ENCODE data around the gene GCDH. TPM values are rescaled to one million over a fixed set of nuclear protein-coding genes. Genes with fewer than 3 reads are reported as not detected.

Gene GCDH
- total RNA-seq, 1 experiment from 2014 or later, result 25.9 TPM

DNA sequence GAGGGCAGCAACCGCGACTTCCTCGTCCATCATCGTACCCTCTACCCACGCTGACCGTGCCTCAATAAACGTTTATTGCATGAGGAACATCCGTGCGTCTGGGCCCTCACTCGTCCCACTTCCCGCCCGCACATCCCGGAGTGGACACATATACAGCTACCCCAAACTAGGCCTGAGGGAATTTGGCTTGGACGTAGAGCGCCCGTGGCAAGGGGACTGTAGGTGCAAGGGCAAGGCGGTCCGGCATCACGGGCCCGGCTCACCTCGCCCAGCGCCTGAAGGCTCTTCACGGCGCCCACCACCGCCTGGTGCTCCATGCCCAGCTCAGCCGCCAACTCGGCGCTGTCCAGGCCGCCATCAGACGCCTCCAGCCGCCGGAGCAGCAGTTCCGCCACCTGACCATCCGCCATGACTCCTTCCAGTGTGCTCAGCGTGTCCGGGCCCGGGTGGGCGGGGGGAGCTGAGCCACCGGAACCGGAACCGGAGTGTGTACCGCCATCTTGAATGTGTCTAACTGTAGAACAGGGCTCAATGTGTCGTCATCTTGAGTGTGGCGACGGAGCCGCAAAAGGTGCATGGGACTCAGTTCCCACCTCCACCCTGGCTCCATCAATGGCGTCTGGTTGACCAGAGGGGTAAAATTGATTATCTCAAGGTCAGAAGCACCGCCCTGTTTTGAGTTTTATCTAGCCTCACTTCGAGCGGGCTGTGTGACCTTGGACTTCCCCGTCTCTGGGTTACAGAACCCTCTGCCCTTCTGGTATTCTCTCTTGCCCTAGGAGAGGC is 42.5 kb downstream of the GCDH start, which contains the start of gene FARSA:
FARSA (minus strand) TSS at position 425 of the 786 bp plus-strand sequence; CDS start at position 410, 15 bp downstream.
- Histone ChIP-seq H3K36me3 (peaks cover 32% of the 10 kb centered on the region), H3K9me3 (replicated peaks) (no peaks in the 10 kb centered on the region), H3K4me1 (replicated peaks) (peaks cover 21% of the 10 kb centered on the region), H3K27me3 (replicated peaks) (no peaks in the 10 kb centered on the region), H3K4me3 (peak within 1 kb of the TSS; percentile 82), H3K27ac (peak within 1 kb of the TSS; percentile 24; the same call in 1 of the 2 replicates)
- DNase-seq (ENCODE audit: low read depth in 1 of 2, low spot score in 2 of 2), result peak; percentile 78 to 88

DNA sequence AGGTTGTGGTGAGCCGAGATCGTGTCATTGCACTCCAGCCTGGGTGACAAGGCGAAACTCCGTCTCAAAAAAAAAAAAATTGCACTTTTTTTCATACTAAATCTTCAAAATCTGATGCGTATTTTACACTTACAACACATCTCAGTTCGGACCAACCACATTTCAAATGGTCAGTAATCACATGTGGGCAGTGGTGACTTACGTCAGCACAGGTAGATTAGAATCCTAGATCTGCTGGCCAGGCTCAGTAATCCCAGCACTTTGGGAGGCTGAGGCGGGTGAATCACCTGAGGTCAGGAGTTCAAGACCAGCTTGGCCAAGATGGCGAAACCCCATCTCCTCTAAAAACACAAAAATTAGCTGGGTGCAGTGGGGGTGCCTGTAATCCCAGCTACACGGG is 44.1 kb downstream of the GCDH start:
- no peak overlapping the region for H3K4me3 ChIP-seq
- H3K36me3 ChIP-seq, result peaks cover 33% of the 10 kb centered on the region
- no peak for DNase-seq (ENCODE audit: low read depth in 1 of 2, low spot score in 2 of 2)
- H3K4me1 ChIP-seq (replicated peaks), result peaks cover 29% of the 10 kb centered on the region
- H3K27me3 ChIP-seq (replicated peaks), result no peaks in the 10 kb centered on the region
- H3K9me3 ChIP-seq (replicated peaks), result no peaks in the 10 kb centered on the region
- H3K27ac ChIP-seq, result no peak overlapping the region

DNA sequence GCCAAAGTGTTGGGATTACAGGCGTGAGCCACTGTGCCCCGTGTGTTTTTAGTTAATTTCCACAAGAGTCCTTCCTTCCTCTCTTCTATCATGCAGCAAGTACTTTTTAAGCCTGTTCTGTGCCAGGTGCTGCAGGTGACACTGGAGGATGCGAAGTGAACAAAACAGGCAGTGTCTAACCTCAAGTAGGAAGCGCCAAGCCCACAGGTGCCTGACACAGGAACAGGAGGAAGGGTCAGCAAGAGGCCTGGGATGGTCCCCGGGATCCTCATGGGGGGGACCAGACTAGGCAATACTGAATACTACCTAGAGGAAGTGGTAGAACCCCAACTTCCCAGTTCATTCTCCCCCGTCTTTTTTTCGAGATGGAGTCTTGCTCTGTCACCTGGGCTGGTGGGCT is 45.6 kb downstream of the GCDH start:
- Histone ChIP-seq H3K27me3 (replicated peaks) (no peaks in the 10 kb centered on the region), H3K9me3 (replicated peaks) (no peaks in the 10 kb centered on the region), H3K4me3 (no peak overlapping the region), H3K27ac (no peak overlapping the region), H3K4me1 (replicated peaks) (peaks cover 36% of the 10 kb centered on the region), H3K36me3 (peaks cover 36% of the 10 kb centered on the region)
- DNase-seq (ENCODE audit: low read depth in 1 of 2, low spot score in 2 of 2), result no peak

DNA sequence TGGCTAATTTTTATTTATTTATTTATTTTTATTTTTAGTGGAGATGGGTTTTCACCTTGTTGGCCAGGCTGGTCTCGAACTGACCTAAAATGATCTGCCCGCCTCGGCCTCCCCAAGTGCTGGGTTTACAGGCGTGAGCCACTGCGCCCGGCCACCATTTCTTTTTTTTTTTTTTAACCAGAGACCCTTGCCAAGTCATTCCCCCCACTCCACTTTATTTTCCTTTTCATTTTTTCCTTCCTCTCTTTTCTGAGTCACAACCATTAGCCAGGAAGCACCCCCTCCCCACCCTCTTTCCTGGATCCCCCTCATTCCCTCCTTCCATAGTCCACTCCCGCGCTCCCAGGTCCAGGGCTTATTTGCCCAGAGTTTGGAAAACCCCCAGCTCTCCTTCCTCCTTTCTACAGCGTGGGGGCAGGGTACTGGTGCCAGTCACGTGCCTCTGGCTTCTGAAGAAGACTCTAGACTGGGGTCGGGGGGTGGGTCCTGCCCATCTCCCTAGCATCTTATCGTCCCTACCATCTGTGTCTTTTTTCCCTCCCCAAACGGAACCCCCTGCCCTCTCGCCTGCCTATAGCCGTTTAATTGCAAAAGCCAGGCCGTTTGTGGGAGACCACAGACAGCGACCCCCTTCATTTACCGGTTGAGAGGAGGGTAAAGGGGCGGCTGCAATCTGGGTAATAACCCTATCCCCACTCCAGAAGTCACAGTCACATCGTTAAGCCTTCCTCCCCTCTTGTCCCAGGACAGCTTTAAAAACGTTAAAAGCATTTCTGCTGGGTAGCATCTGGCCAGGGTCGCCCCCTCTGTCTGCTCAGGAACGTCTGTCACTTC is 46.4 kb downstream of the GCDH start:
- H3K27ac ChIP-seq, result peak overlapping the region; percentile 7; the same call in 1 of the 2 replicates
- no peak for DNase-seq (ENCODE audit: low read depth in 1 of 2, low spot score in 2 of 2)
- peak overlapping the region; percentile 80 for H3K4me3 ChIP-seq
- no peaks in the 10 kb centered on the region for H3K27me3 ChIP-seq (replicated peaks)
- no peaks in the 10 kb centered on the region for H3K9me3 ChIP-seq (replicated peaks)
- peaks cover 43% of the 10 kb centered on the region for H3K36me3 ChIP-seq
- peaks cover 35% of the 10 kb centered on the region for H3K4me1 ChIP-seq (replicated peaks)

DNA sequence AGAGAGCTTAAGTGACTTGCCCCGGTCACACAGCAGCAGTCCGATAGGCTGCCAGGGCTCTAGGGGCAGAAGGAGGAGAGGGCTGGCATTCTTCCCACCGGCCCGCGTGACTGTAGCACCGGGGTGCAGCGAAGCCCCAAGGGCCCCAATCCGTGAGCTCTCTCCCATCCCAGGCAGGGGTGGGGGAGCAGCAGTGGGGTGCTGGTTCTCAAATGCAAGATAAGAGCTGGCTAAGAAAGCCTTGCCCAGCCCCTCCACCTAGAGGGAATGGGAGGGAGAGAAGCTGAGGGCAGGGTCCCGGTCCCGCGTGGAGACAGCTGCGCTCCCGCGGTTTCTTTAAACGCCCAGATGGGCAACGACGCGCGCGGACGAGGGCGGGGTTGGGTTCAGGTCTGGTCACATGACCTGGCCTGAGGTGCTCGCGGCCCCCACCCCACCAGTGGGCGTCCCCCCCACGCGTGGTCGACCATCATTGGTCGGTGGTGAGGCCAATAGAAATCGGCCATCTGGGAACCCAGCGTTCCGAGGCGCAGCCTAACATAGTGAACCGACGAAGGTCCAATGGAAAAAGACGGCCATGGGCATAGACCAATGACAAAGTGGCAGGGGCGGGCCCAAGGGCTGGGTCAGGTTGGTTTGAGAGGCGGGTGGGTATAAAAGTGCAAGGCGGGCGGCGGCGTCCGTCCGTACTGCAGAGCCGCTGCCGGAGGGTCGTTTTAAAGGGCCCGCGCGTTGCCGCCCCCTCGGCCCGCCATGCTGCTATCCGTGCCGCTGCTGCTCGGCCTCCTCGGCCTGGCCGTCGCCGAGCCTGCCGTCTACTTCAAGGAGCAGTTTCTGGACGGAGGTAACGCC is 47.2 kb downstream of the GCDH start, which contains the start of gene CALR:
CALR (plus strand) TSS at position 683 of the 852 bp plus-strand sequence; CDS start at position 754, 71 bp downstream.
- H3K4me1 ChIP-seq (replicated peaks), result peaks cover 29% of the 10 kb centered on the region
- no peaks in the 10 kb centered on the region for H3K27me3 ChIP-seq (replicated peaks)
- peaks cover 51% of the 10 kb centered on the region for H3K36me3 ChIP-seq

DNA sequence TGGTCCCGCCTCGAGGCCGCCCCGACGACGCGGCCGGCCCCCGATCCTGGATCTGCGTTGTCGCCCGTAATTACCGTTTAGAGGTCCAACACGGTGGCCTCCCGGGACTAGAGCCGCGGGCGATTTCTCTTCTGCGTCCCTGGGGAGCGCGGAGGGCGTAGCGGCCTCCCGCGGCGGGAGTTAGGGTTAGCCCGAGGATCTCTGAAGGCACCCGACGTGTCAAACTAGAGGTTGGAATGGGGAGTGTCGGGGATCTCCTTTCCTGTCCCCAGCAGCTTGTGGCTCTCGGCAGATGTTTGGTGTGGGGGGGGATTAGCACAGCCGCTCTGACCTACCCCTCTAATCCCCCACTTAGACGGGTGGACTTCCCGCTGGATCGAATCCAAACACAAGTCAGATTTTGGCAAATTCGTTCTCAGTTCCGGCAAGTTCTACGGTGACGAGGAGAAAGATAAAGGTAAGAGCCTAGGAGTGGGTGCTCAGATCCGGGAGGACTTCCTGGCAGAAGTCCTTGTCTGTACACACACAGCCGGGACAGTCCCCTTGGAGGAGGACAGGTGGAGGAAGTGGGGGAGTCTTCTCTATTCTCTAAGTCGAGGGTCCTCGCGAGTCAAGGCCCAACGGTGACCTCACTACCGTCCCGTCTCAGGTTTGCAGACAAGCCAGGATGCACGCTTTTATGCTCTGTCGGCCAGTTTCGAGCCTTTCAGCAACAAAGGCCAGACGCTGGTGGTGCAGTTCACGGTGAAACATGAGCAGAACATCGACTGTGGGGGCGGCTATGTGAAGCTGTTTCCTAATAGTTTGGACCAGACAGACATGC is 48.0 kb downstream of the GCDH start:
- DNase-seq (ENCODE audit: low read depth in 1 of 2, low spot score in 2 of 2), result no peak
- H3K4me1 ChIP-seq (replicated peaks), result peaks cover 25% of the 10 kb centered on the region

More for the DNA sequence above, 47.2 kb downstream of the GCDH start, which contains the start of gene CALR:
- DNase-seq (ENCODE audit: low read depth in 1 of 2, low spot score in 2 of 2), result peak; percentile 98 to 99
- Histone ChIP-seq H3K9me3 (replicated peaks) (no peaks in the 10 kb centered on the region), H3K4me3 (peak within 1 kb of the TSS; percentile 80), H3K27ac (peak within 1 kb of the TSS; percentile 39)

DNA sequence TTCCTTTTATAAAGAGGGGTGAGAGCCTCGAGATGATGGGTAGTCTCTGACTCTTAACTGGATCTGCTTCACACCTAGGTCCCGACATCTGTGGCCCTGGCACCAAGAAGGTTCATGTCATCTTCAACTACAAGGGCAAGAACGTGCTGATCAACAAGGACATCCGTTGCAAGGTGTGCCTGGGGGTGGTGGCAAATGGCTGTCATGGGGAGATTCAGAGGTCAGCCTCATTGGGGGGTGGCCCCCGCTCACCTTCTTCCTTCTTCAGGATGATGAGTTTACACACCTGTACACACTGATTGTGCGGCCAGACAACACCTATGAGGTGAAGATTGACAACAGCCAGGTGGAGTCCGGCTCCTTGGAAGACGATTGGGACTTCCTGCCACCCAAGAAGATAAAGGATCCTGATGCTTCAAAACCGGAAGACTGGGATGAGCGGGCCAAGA is 49.0 kb downstream of the GCDH start:
- Histone ChIP-seq H3K4me1 (replicated peaks) (peaks cover 23% of the 10 kb centered on the region), H3K27me3 (replicated peaks) (no peaks in the 10 kb centered on the region), H3K9me3 (replicated peaks) (no peaks in the 10 kb centered on the region), H3K4me3 (peak overlapping the region; percentile 80), H3K36me3 (peaks cover 64% of the 10 kb centered on the region), H3K27ac (no peak overlapping the region)
- DNase-seq (ENCODE audit: low read depth in 1 of 2, low spot score in 2 of 2), result no peak

More for the DNA sequence above, 48.0 kb downstream of the GCDH start:
- Histone ChIP-seq H3K36me3 (peaks cover 54% of the 10 kb centered on the region), H3K4me3 (peak overlapping the region; percentile 80), H3K27me3 (replicated peaks) (no peaks in the 10 kb centered on the region), H3K9me3 (replicated peaks) (no peaks in the 10 kb centered on the region), H3K27ac (peak overlapping the region; percentile 39)

DNA sequence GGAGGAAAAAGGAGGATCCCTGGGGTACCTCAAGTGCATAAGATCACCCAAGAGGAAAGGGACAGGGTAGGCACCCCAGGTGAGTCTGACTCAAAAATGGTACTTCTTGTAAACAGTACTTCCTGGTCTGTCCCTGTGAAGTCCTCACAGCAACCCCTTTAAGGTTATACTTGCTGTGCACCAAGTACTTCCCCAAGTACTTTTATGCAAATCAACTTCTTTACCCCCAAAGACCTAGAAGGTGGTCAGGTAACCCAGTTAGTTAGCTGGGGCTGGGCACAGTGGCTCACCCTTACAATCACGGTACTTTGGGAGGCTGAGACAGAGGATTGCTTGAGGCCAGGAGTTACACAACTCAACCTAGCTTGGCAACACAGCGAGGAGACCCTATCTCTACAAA is 49.9 kb downstream of the GCDH start:
- Histone ChIP-seq H3K9me3 (replicated peaks) (no peaks in the 10 kb centered on the region), H3K27ac (no peak overlapping the region)

DNA sequence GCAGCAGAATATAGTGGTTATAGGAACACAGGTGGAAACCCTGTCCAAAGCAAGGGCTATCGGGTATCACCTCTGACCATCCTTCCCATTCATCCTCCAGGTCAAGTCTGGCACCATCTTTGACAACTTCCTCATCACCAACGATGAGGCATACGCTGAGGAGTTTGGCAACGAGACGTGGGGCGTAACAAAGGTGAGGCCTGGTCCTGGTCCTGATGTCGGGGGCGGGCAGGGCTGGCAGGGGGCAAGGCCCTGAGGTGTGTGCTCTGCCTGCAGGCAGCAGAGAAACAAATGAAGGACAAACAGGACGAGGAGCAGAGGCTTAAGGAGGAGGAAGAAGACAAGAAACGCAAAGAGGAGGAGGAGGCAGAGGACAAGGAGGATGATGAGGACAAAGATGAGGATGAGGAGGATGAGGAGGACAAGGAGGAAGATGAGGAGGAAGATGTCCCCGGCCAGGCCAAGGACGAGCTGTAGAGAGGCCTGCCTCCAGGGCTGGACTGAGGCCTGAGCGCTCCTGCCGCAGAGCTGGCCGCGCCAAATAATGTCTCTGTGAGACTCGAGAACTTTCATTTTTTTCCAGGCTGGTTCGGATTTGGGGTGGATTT is 52.6 kb downstream of the GCDH start:
- no peaks in the 10 kb centered on the region for H3K27me3 ChIP-seq (replicated peaks)
- H3K36me3 ChIP-seq, result peaks cover 93% of the 10 kb centered on the region
- DNase-seq (ENCODE audit: low read depth in 1 of 2, low spot score in 2 of 2), result no peak
- H3K4me3 ChIP-seq, result no peak overlapping the region
- peaks cover 21% of the 10 kb centered on the region for H3K4me1 ChIP-seq (replicated peaks)
- H3K9me3 ChIP-seq (replicated peaks), result no peaks in the 10 kb centered on the region
- no peak overlapping the region for H3K27ac ChIP-seq

More for the DNA sequence above, 49.9 kb downstream of the GCDH start:
- Histone ChIP-seq H3K27me3 (replicated peaks) (no peaks in the 10 kb centered on the region), H3K4me3 (no peak overlapping the region), H3K36me3 (peaks cover 69% of the 10 kb centered on the region), H3K4me1 (replicated peaks) (peaks cover 23% of the 10 kb centered on the region)
- DNase-seq (ENCODE audit: low read depth in 1 of 2, low spot score in 2 of 2), result no peak

DNA sequence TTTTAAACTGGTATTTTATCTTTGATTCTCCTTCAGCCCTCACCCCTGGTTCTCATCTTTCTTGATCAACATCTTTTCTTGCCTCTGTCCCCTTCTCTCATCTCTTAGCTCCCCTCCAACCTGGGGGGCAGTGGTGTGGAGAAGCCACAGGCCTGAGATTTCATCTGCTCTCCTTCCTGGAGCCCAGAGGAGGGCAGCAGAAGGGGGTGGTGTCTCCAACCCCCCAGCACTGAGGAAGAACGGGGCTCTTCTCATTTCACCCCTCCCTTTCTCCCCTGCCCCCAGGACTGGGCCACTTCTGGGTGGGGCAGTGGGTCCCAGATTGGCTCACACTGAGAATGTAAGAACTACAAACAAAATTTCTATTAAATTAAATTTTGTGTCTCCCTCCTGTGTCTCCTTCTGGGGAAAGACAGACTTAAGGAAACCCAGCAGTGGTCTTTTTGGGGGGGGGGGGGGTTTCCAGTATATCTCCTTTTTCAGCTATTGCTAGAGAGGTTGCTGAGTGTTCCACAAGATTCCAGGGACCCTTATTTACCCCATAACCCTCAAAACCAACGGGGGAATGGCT is 53.2 kb downstream of the GCDH start:
- Histone ChIP-seq H3K27me3 (replicated peaks) (no peaks in the 10 kb centered on the region), H3K4me1 (replicated peaks) (peaks cover 21% of the 10 kb centered on the region), H3K36me3 (peaks cover 93% of the 10 kb centered on the region), H3K4me3 (no peak overlapping the region), H3K9me3 (replicated peaks) (no peaks in the 10 kb centered on the region), H3K27ac (no peak overlapping the region)
- no peak for DNase-seq (ENCODE audit: low read depth in 1 of 2, low spot score in 2 of 2)

DNA sequence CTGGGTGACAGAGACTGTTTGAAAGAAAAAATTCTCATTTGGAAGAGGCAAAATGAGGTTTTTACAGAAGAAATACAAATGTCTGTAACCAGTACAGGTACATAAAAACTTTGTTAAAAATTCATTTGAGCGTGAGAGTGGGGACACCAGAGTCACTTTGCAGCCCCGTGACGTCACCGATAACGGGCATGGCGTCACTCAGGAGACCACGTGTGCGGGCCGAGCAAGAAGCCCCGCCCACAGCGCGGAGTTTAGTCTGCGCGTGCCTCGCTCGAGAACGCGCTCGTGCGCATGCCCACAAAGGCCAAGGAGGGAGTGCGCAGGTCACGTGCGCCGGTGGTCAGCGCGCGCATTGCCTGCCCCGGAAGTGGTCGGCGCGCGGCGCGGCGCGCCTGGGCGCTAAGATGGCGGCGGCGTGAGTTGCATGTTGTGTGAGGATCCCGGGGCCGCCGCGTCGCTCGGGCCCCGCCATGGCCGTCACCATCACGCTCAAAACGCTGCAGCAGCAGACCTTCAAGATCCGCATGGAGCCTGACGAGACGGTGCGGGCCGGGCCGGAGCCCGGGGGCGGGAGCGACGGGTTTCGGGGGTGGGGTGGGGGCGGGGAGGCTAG is 54.6 kb downstream of the GCDH start, which contains the start of gene RAD23A:
RAD23A (plus strand) TSS at position 384 of the 613 bp plus-strand sequence; CDS start at position 471, 87 bp downstream.
- H3K4me3 ChIP-seq, result peak within 1 kb of the TSS; percentile 63
- no peaks in the 10 kb centered on the region for H3K9me3 ChIP-seq (replicated peaks)
- DNase-seq (ENCODE audit: low read depth in 1 of 2, low spot score in 2 of 2), result peak; percentile 95 to 98
- peaks cover 93% of the 10 kb centered on the region for H3K36me3 ChIP-seq
- H3K27ac ChIP-seq, result peak within 1 kb of the TSS; percentile 83
- H3K27me3 ChIP-seq (replicated peaks), result no peaks in the 10 kb centered on the region
- H3K4me1 ChIP-seq (replicated peaks), result peaks cover 8% of the 10 kb centered on the region

All from SJSA1 (cell line).